WTC11 (cell line): Measurements from ENCODE around the gene ZNRF3. TPM values are rescaled to one million over a fixed set of nuclear protein-coding genes. Genes with fewer than 3 reads are reported as not detected.

Source experiments
- ATAC-seq: fragments of 200-7000 bp; cut with Tn5 transposase; 2 replicates; pipeline ENCODE4 v1.10.0; 2021; ENCODE audit warnings: mild to moderate bottlenecking, moderate library complexity
- CTCF ChIA-PET: fragments of 300-600 bp; sonication (Branson Sonifier 250); formaldehyde crosslinking; loops from one replicate; lab custom pipeline; 2021; ENCODE audit warnings: antibody characterized with exemption; lab: Charles Lee
- POLR2A ChIA-PET: fragments of 350-600 bp; sonication (Branson Sonifier 250); formaldehyde crosslinking; loops from one replicate; lab custom pipeline; 2021; ENCODE audit warnings: antibody characterized with exemption; lab: Charles Lee
- DNase-seq: peaks from one replicate; pipeline ENCODE4 v3.0.0; 2021; ENCODE audit warnings: low spot score
- H3K27ac Mint-ChIP-seq: 2 replicates; pipeline ENCODE4 v1.8.0; 2021; ENCODE audit warnings: mixed read lengths
- H3K27me3 Mint-ChIP-seq: 2 replicates; pipeline ENCODE4 v1.8.0; 2021; ENCODE audit warnings: low read depth, mild to moderate bottlenecking, moderate library complexity, mixed read lengths
- H3K36me3 Mint-ChIP-seq: 2 replicates; pipeline ENCODE4 v1.8.0; 2021; ENCODE audit warnings: mixed read lengths
- H3K4me1 Mint-ChIP-seq: 2 replicates; pipeline ENCODE4 v1.8.0; 2022; ENCODE audit warnings: mixed read lengths
- H3K4me3 Mint-ChIP-seq: 2 replicates; pipeline ENCODE4 v1.8.0; 2021; ENCODE audit warnings: mild to moderate bottlenecking, moderate library complexity, mixed read lengths
- H3K9me3 Mint-ChIP-seq: 2 replicates; pipeline ENCODE4 v1.8.0; 2021; ENCODE audit warnings: mixed read lengths
- ARID4B ChIP-seq: sonication (generic); formaldehyde crosslinking; IDR thresholded peaks from 2 replicates; pipeline ENCODE4 v1.8.0; 2023; ENCODE audit warnings: missing genetic modification reagents, mild to moderate bottlenecking, borderline replicate concordance
- ESRRA ChIP-seq: sonication (generic); formaldehyde crosslinking; IDR thresholded peaks from 2 replicates; pipeline ENCODE4 v1.8.1; 2022; ENCODE audit warnings: mild to moderate bottlenecking, missing genetic modification reagents, borderline replicate concordance
- GABPB1 ChIP-seq: sonication (generic); formaldehyde crosslinking; IDR thresholded peaks from 2 replicates; pipeline ENCODE4 v1.8.1; 2023; ENCODE audit warnings: mild to moderate bottlenecking, missing genetic modification reagents
- GRHL2 ChIP-seq: fragments of 250-450 bp; sonication (Bioruptor Pico); IDR thresholded peaks from 2 replicates; pipeline ENCODE4 v1.8.0; 2022; ENCODE audit warnings: mild to moderate bottlenecking, moderate library complexity; ENCODE audit not compliant: insufficient replicate concordance, severe bottlenecking
- KAT7 ChIP-seq: sonication (generic); formaldehyde crosslinking; IDR thresholded peaks from 2 replicates; pipeline ENCODE4 v1.8.1; 2023; ENCODE audit warnings: missing genetic modification reagents, mild to moderate bottlenecking, borderline replicate concordance
- NFYB ChIP-seq: sonication (generic); formaldehyde crosslinking; conservative IDR thresholded peaks from 2 replicates; pipeline ENCODE4 v1.8.0; 2022; ENCODE audit warnings: low read depth, missing genetic modification reagents
- NR3C1 ChIP-seq: sonication (generic); formaldehyde crosslinking; conservative IDR thresholded peaks from 2 replicates; pipeline ENCODE4 v1.8.1; 2023; ENCODE audit warnings: low read depth, mild to moderate bottlenecking, missing genetic modification reagents
- RELA ChIP-seq: sonication (generic); formaldehyde crosslinking; IDR thresholded peaks from 2 replicates; pipeline ENCODE4 v1.8.1; 2022; ENCODE audit warnings: missing genetic modification reagents, mild to moderate bottlenecking, borderline replicate concordance
- SMAD3 ChIP-seq: sonication (generic); formaldehyde crosslinking; IDR thresholded peaks from 2 replicates; pipeline ENCODE4 v1.8.0; 2022; ENCODE audit warnings: missing genetic modification reagents, mild to moderate bottlenecking, borderline replicate concordance
- SMAD4 ChIP-seq: sonication (generic); formaldehyde crosslinking; IDR thresholded peaks from 2 replicates; pipeline ENCODE4 v1.8.0; 2022; ENCODE audit warnings: mild to moderate bottlenecking, missing genetic modification reagents
- SOX15 ChIP-seq: fragments of 250-450 bp; sonication (Bioruptor Pico); IDR thresholded peaks from 2 replicates; pipeline ENCODE4 v1.9.0; 2021; ENCODE audit warnings: mild to moderate bottlenecking
- TEAD1 ChIP-seq: sonication (generic); formaldehyde crosslinking; IDR thresholded peaks from 2 replicates; pipeline ENCODE4 v1.8.0; 2022; ENCODE audit warnings: mild to moderate bottlenecking, missing genetic modification reagents
- ZNF138 ChIP-seq: sonication (generic); formaldehyde crosslinking; conservative IDR thresholded peaks from 2 replicates; pipeline ENCODE4 v1.8.1; 2022; ENCODE audit warnings: mild to moderate bottlenecking, moderate library complexity, missing genetic modification reagents
- ZNF219 ChIP-seq: sonication (generic); formaldehyde crosslinking; IDR thresholded peaks from 2 replicates; pipeline ENCODE4 v1.8.0; 2023; ENCODE audit warnings: missing genetic modification reagents, mild to moderate bottlenecking, borderline replicate concordance
- ZNF263 ChIP-seq: sonication (generic); formaldehyde crosslinking; IDR thresholded peaks from 2 replicates; pipeline ENCODE4 v1.8.1; 2022; ENCODE audit warnings: low read depth, mild to moderate bottlenecking, moderate library complexity, missing genetic modification reagents
- ZNF416 ChIP-seq: fragments of 250-450 bp; sonication (Bioruptor Pico); IDR thresholded peaks from 2 replicates; pipeline ENCODE4 v1.9.0; 2021; ENCODE audit warnings: mild to moderate bottlenecking, inconsistent platforms
- ZNF671 ChIP-seq: fragments of 250-450 bp; sonication (Bioruptor Pico); IDR thresholded peaks from 2 replicates; pipeline ENCODE4 v1.8.0; 2021; ENCODE audit warnings: mild to moderate bottlenecking
- total RNA-seq: library from RNA; stranded (reverse); gene quantifications from 3 replicates; pipeline ENCODE4 v1.2.3, GENCODE V29; 2021
- TF ChIP-seq, protein P1 (sequence below): sonication (generic); formaldehyde crosslinking; IDR thresholded peaks from 2 replicates; pipeline ENCODE4 v1.8.1; 2022; ENCODE audit warnings: low read depth, missing genetic modification reagents, borderline replicate concordance
- TF ChIP-seq, protein P2 (sequence below): sonication (generic); formaldehyde crosslinking; IDR thresholded peaks from 2 replicates; pipeline ENCODE4 v1.8.1; 2023; ENCODE audit warnings: mild to moderate bottlenecking, missing genetic modification reagents, moderate library complexity
- TF ChIP-seq, protein P3 (sequence below): fragments of 200-600 bp; IDR thresholded peaks from 2 replicates; pipeline ENCODE4 v1.8.0; 2022; ENCODE audit warnings: antibody characterized with exemption

Gene ZNRF3
- total RNA-seq, 1 experiment from 2014 or later = 25.4 TPM

GRCh38 chr22:28992565-28993356 is 109.4 kb downstream of the ZNRF3 start:
- Mint-ChIP-seq H3K27ac (peak overlapping the region; percentile 73), H3K27me3 (no peaks in the 10 kb centered on the region), H3K36me3 (peaks cover 39% of the 10 kb centered on the region), H3K4me3 (no peak overlapping the region), H3K4me1 (peaks cover 64% of the 10 kb centered on the region), H3K9me3 (no peaks in the 10 kb centered on the region)
- ATAC-seq (no peak), DNase-seq (no peak)
- CTCF ChIA-PET = no interaction called here
- POLR2A ChIA-PET = no interaction called here
- TF ChIP-seq GRHL2 (no peak), SMAD4 (CRISPR knock-in tag) (no peak), ZNF671 (CRISPR knock-in tag) (no peak), ESRRA (CRISPR knock-in tag) (no peak), ZNF263 (no peak), RELA (CRISPR knock-in tag) (no peak), ZNF138 (CRISPR knock-in tag) (no peak), NFYB (CRISPR knock-in tag) (no peak), SOX15 (CRISPR knock-in tag) (no peak), ARID4B (CRISPR knock-in tag) (no peak), TEAD1 (CRISPR knock-in tag) (no peak), ZNF219 (CRISPR knock-in tag) (no peak), KAT7 (no peak), SMAD3 (CRISPR knock-in tag) (no peak)
- TF ChIP-seq, protein P1, sequence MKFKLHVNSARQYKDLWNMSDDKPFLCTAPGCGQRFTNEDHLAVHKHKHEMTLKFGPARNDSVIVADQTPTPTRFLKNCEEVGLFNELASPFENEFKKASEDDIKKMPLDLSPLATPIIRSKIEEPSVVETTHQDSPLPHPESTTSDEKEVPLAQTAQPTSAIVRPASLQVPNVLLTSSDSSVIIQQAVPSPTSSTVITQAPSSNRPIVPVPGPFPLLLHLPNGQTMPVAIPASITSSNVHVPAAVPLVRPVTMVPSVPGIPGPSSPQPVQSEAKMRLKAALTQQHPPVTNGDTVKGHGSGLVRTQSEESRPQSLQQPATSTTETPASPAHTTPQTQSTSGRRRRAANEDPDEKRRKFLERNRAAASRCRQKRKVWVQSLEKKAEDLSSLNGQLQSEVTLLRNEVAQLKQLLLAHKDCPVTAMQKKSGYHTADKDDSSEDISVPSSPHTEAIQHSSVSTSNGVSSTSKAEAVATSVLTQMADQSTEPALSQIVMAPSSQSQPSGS (CRISPR knock-in tag) = no peak
- TF ChIP-seq, protein P2, sequence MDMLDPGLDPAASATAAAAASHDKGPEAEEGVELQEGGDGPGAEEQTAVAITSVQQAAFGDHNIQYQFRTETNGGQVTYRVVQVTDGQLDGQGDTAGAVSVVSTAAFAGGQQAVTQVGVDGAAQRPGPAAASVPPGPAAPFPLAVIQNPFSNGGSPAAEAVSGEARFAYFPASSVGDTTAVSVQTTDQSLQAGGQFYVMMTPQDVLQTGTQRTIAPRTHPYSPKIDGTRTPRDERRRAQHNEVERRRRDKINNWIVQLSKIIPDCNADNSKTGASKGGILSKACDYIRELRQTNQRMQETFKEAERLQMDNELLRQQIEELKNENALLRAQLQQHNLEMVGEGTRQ = no peak

DNA sequence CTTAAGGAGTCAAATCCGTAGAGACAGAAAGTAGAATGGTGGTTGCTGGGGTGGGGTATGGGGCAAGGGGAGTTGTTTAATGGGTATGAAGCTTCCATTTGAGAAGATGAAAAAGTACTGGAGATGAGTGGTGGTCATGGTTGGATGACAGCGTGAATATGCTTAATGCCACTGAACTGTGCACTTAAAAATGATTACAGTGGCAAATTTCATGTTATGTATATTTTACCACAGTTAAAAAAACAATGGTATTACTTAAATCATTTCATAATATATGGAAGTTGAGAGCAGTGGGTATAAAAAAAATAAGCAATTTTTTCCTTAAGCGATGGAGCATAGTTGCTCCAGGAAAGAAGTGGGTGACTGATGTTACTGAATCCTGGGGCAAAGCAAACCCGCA is 111.2 kb downstream of the ZNRF3 start:
- Mint-ChIP-seq H3K36me3 (peaks cover 39% of the 10 kb centered on the region), H3K4me1 (peaks cover 56% of the 10 kb centered on the region), H3K27ac (no peak overlapping the region), H3K9me3 (no peaks in the 10 kb centered on the region), H3K4me3 (no peak overlapping the region), H3K27me3 (no peaks in the 10 kb centered on the region)
- ChIA-PET POLR2A (no interaction called here), CTCF (no interaction called here)
- TF ChIP-seq NR3C1 (CRISPR knock-in tag) = no peak
- TF ChIP-seq NFYB (CRISPR knock-in tag) = no peak
- TF ChIP-seq KAT7 = no peak
- TF ChIP-seq GABPB1 = no peak
- TF ChIP-seq, protein P3, sequence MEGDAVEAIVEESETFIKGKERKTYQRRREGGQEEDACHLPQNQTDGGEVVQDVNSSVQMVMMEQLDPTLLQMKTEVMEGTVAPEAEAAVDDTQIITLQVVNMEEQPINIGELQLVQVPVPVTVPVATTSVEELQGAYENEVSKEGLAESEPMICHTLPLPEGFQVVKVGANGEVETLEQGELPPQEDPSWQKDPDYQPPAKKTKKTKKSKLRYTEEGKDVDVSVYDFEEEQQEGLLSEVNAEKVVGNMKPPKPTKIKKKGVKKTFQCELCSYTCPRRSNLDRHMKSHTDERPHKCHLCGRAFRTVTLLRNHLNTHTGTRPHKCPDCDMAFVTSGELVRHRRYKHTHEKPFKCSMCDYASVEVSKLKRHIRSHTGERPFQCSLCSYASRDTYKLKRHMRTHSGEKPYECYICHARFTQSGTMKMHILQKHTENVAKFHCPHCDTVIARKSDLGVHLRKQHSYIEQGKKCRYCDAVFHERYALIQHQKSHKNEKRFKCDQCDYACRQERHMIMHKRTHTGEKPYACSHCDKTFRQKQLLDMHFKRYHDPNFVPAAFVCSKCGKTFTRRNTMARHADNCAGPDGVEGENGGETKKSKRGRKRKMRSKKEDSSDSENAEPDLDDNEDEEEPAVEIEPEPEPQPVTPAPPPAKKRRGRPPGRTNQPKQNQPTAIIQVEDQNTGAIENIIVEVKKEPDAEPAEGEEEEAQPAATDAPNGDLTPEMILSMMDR = no peak
- no peak for TF ChIP-seq ZNF416 (CRISPR knock-in tag)
- ATAC-seq (no peak), DNase-seq (no peak)
